Dedifferentiated amniotic fluid mesenchymal stem cell (primary cell): Measurements from ENCODE around the gene ACTG2.
A peak's percentile ranks its signal among the peaks of the same experiment; 100 is the strongest.
"Not testable (repeated sequence)": the region's sequence is repeated elsewhere in the genome, so short reads cannot be mapped to it uniquely, and the experiment has no call there.

Source experiments
- DNase-seq: peaks from one replicate; pipeline ENCODE4 v3.0.0-alpha.2; 2016; ENCODE audit errors: extremely low spot score

The ACTG2 gene

DNA sequence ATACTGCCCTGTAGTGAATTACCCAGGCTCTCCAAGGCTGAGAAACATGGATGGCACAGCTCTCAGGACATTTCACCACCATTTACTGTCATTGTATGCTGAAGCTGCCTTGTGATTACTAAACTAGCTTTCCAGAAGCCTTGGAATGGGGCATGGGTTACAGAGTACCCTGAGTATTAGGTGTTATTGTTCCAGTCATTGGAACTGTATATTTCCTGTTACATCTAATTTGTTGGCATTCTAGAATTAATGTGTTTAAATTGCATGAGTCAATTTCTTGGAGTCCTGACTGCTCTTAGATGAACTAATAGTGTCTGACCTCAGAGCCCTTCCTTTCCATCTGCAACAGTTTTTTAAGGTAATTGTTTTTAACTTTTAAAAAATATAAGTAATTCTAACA lies 42.8 kb downstream of the ACTG2 start:
- no peak for DNase-seq

DNA sequence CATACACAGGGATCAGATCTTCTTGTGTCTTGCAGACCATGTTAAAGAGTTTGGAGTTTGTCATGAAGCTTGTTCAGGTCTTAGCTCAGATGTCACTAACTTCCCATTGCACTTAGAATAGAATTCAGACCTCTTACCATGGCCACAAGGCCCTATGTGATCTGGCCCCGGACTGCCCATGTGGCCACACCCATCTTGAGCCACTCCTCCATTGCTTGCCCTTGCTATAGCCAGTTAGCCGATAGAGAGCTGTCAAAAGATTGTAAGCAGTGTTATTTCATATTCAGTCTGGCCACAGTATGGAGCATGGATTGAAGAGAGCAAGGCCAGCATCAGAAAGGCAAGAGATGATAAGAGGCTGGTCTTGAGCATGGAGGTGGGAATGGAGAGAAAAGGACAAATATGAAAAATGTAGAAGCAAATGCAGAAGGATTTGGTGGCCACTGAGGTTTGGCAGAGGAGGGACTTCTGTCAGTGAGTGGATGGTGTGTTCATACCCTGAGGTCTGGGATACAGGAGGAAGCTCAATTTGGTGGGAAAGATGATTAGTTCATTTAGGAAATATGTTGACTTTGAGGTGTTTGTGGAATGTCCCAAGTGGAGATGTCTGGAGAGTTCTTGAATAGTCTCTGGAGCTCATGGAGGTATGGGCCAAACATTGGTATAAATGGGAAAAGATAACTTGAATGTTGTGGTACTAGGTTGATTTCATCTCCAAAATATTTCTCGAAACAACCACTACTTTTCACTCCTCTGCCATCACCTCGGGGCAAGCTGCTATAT lies 44.5 kb downstream of the ACTG2 start:
- DNase-seq: no peak

DNA sequence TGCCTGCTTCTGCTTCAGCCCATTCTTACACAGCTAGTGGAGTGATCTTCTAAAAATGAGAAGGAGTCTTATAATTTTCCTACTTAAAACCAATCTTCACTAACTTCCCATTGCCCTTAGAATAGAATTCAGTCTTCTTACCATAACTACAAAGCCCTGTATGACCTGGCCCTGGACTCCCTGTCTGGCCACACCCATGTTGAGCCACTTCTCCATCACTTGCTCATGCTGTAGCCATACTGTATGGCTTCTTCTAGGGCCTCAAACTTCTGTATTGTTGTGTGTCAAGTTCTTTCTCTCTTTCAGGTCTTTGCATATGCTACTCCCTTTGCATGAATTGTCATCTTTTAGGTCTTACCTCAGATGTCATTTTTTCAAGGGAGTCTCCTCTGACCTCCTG lies 45.1 kb downstream of the ACTG2 start:
- no peak for DNase-seq

DNA sequence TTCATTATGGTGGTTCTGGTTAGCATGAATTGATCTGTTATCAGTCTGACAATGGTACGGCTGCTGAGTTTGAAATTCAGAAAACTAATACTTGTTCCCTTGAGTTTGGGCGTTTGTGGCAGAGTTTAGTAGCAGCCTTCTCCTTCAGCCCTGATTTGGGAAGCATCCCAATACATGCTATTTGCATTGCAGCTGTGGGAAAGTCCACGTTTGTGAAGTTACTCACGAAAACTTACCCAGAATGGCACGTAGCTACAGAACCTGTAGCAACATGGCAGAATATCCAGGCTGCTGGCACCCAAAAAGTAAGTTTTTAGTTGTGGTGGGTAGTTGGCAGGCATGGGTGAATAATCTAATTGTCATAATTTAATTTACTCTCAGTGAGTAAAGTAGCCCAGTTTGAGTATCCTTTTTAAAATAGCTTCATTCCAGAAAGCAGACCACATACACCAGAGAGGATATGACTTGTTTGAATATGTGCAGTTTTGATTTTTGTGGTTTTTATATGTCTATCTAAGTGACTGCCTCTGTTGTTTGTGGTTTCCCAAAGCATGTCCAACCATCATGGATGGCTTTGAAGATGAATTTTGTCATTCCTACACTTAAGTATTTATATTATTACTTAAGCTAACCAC lies 46.0 kb downstream of the ACTG2 start:
- peak; percentile 38 for DNase-seq

DNA sequence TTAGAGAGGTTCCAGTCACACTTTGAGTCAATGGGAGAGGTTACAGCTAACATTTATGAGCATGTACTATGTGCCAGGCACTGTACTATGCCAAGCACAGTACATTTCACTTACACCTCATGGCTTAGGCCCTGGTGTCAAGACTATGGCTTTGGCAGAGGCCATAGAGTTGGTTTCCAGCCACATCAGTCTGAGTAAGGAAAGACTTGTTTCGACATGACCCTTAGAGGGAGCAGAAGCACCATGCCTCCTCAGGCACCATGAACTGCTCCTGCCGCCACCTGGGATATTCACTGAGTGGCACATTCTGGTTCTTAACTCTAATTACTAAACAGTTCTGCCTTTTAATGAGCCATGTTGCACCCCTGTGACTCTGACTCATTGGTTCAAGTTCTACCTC lies 46.6 kb downstream of the ACTG2 start:
- no peak for DNase-seq

DNA sequence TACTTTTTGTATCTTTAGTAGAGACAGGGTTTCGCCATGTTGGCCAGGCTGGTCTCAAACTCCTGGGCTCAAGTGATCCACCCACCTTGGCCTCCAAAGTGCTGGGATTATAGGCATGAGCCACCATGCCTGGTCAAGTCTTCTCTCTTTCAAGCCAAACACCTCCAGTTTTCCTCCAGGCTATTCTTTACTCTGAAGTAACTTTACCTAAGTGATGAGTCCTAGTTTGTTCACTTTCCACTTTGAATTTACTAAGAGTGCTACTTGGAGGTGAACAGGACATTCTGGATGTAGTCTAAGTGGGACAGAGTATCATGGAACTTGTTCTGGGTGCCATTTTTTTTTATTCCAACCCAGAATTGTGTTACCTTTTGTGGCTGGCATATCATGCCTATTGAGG lies 47.3 kb downstream of the ACTG2 start:
- DNase-seq: not testable (repeated sequence)

DNA sequence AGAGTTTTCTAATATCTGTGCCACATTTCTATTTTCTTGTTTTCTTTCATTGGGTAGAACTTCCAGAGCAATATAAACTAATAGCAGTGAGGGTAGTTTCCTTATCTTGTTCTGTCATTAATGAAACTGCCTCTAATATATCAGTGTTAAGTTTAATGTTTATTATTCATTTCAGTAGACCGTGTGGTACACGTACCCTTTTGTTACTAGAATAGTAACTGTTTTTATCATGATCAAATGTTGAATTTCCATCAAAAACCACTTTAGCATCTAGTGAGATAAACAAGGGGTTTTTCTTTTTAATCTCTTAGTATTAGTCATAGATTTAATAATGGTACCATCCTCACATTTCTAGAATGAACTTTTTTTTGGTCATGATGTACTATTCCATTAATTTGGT lies 49.9 kb downstream of the ACTG2 start:
- DNase-seq: no peak

DNA sequence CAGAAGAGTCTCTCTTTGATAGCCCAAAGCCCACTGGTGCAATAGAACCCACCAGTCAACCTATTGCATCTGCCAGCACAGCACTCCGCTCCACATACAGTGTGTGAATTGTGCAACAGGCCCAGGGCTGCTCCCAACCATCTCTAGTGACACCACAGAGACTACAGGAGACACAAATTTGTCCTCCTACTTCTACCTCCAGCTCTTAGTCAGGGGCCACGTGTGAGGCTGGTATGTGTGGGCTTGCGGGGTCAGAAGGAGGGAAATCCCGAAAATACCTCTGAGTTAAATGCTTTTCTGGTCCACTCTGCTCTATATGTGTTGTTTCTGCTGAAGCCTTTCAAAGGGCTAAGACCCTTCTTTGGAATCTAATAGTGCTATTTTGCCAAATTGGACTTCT lies 51.9 kb downstream of the ACTG2 start:
- no peak for DNase-seq

DNA sequence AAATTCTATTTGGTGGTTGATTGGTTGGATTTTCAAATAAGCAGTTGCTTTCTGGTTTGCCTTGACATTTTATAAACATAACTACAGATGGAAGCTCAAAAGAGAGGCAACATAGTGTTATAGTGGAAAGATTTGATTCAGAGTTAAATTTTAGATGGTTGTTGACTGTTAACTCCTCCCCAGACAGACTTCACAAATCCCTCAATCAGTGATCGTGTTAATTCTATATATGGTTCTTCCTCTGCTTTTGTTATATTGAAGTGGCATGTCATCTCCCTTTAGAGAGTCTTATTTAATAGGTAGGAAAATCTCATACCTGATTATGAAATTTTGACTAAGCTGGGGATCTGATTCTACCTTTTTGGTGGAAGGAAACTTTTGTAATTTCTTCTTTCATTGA lies 53.4 kb downstream of the ACTG2 start:
- no peak for DNase-seq

DNA sequence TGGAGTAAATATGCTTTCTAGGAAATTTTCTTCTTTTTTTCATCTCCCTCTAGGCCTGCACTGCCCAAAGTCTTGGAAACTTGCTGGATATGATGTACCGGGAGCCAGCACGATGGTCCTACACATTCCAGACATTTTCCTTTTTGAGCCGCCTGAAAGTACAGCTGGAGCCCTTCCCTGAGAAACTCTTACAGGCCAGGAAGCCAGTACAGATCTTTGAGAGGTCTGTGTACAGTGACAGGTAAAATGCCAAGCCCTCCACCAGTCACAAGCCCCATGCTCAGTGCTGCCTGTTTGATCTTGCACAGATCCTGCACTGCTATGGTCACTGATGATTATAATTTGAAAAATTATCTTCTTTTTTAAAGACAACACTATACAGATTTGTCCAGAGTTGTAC lies 53.9 kb downstream of the ACTG2 start:
- DNase-seq: no peak

DNA sequence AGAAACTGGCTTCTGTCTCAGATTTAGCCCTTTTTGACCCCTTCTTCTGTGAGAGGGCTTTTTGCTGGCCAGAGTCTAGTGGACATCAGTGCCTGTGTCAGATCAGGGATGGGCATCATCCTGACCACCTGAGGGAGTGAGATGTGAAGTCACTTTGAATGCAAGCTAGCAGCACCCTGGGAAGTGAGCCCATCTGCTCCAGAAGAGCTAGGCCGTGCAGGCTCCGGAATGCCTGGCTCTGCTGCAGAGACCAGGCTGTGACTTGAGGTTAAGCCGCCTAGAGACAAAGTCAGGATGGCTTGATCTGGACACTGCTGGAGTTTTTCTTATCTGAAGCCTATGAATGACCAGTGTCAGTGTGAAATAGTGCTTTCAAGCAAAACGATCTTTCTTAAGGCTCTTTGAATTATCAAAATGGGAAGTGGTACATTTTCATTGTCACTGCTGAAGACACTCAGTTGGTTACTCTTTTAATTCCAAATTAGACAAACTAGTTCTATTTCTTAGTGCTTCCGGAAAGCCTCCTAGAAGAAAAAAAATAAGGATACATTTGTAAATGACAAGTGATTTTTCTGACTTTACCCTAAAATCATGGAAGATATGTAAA lies 54.7 kb downstream of the ACTG2 start:
- no peak for DNase-seq

DNA sequence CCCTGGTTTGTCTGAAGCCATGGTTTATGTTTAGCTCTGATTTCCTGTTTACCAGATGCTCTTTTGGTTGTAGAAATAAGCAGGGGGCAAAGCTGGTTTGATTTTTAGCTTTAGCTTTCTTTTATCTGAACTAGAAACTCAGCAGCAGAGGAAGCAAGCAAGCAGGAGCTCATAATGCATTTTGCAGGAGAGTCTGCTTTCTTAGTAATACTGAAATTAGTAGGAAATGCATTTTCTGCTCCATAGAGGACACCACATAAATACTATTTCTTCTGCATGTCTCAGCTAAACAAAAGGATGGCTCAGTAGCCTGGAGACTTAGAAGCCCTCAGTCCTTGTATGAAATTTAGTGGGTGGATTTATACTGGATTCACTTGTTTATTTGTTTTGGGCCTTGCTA lies 57.0 kb downstream of the ACTG2 start:
- no peak for DNase-seq

DNA sequence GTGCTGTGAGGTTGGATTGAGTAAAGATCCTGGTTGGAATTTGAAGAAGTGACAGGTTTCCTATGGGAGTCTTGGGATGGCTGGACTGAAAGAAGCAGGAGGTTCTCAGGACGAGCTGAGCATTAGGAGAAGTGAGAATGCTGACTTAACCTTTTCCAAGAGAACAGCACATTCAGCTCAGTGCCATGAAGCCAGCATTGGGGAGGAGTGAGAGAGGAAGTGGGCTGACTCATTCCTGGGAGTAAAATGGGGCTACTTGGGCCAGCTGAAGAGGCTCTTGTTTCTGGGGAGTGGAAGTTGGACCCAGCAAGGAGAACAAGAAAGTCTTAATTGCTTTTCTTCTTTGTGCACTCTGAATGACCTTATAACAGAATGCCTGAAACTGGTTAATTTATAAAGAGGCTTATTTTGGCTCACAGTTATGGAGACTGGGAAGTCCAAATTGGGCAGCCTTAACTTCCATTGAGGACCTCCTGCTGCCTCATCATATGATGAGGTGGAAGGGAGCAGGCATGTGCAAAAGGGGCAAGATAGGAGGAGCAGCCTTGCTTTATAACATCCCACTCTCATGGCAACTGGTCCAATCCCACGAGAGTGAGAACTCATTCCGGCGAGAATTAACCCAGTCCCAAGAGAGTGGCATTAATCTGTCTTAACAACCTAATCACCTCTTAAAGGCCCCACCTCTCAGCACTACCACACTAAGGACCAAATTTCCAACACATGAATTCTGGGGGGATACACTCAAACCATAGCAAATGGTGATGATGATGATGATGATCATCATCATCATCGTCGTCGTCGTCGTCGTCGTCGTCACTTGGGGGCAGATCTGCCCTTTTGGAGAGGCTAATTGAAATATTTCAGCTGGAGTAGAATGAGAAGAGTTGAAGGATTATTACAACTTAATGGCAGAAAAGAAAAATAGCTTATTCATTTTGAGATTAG lies 60.0 kb downstream of the ACTG2 start:
- DNase-seq: no peak

DNA sequence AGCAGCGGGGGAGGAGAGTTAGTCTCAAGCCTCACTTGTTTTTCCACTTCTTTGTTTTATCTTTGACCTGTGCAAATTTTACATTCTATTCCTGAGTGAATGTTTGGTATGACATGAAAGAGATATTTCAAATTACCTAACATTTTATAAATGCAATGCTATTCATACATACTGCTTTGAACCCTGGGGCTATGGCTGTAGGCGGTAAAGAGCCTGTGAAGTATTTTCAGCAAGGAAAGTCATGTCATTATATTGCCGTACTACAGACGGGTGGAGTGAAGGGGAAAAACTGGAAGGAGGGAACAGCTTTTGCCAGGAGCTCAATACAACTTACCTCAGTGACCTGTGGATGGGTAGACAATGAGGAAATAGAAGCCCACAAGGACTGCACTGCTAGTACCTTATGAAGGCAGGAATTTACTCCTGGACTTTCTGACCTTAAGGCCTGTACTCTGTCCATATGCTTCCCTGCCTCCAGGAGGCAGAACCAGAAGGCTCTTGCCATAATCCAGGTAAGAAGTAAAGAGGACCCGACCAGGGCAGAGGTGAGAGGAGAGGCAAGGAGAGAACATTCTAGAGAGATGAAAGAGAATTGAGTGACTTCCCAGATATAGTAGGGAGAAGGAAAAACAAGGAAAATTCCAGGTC lies 63.5 kb downstream of the ACTG2 start:
- no peak for DNase-seq

DNA sequence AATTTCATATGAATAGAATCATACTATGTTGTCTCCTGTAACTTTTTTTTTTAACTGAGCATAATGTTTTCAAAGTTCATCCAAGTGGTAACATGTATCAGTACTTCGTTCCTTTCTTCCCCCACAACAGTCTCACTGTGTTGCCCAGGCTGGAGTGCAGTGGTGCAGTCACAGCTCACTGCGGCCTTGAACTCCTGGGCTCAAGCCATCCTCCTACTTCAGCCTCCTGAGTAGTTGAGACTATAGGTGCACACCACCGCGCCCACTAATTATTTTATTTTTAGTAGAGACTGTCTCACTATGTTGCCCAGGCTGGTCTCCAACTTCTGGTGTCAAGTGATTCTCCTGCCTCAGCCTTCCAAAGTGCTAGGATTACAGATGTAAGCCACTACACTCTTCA lies 68.5 kb downstream of the ACTG2 start:
- no peak for DNase-seq

DNA sequence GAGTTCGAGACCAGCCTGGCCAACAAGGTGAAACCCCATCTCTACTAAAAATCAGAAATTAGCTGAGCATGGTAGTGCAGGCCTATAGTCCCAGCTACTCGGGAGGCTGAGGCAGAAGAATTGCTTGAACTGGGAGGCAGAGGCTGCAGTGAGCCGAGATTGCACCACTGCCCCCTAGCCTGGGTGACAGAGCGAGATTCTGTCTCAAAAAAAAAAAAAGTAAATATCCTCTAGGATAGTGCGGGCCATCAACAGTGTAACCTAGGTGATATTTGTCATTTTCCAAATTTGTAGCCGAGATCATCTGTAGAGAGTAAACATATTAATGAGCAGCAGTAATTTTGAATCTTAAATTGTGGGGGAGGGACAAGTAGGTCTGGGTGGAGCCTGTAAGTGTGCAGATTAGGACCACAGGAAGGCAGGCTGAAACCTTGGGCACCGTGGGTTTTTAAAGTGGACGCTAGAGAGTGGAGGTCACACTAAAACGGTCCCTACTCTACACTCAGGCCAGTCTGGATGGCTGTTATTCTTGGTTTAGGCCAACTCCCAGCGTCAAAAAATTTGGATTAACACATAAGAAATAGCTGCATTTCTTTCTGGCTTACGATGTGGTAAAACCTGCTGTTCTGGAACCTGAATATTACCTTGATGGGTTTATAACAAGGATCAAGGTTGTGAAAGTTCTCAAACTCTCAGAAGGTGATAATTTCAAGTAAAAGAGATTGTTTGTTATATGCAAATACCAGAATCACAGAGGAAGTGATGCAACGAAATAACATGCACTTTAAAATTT lies 69.2 kb downstream of the ACTG2 start:
- no peak for DNase-seq

DNA sequence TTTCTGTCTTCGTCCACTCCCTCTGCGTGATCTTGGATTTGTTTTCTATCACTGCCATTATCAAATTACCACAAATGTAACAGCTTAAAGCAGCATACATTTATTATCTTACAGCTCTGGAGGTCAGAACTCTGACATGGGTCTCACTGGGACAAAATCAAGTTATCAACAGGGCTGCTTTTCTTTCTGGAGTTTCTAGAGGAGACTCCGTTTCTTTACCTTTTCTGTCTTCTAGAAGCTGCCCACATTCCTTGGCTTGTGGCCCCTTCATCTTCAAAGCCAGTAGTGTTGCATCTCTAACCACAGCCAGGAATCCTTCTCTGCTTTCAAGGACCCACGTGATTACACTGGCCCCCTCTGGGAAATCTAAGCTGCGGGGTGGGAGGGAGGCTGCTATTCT lies 70.0 kb downstream of the ACTG2 start:
- DNase-seq: no peak

DNA sequence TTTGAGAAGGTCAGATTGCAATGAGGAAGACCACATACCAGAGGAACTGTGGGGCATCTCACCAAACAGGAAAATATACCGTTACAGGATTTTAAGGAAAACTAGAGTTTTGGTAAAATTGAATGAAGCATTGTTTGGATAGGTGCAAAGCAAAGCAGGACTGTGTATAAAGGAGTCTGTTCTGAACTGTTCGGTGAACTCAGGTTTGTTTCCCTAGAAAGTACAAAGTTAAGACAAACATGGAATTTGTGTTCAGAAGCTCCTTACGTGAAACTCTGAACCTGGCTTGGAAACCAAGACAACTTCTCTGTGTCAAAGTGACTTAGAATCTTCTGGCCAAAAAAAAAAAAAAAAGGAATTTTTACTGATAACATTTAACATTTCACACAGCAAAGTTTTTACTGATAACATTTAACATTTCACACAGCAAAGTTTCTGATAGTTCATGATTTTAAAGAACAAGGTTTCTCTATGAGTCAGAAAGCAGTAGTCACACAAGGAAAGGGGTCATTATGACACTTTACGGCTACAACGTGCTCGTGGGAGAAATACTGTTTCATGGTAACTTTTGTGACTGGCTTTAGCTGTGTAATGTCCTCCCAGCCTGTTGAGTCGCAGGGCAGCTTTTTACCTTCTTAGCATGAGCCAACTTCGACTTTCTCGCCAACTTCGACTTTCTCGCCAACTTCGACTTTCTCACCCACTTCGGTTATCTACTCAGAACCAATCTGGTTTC lies 70.7 kb downstream of the ACTG2 start:
- no peak for DNase-seq

DNA sequence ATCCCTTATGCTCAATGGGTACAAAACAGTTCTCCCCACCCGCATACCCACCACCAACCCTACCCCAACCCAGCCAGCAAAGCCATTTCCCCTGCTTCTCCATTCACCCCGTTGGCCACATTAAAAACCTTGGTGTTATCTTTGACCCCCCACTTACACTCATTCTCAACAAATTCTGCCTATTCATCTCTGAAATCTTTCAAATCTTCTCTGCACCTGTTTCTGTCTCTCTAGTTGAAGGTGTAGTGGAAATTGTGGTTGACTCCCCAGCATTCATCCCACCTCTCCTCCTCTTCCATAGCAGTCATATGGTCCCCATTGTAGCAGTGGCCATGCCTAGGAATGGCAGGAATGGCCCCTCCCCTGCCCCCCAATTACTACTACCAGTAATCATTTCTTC lies 71.4 kb downstream of the ACTG2 start:
- DNase-seq: no peak

DNA sequence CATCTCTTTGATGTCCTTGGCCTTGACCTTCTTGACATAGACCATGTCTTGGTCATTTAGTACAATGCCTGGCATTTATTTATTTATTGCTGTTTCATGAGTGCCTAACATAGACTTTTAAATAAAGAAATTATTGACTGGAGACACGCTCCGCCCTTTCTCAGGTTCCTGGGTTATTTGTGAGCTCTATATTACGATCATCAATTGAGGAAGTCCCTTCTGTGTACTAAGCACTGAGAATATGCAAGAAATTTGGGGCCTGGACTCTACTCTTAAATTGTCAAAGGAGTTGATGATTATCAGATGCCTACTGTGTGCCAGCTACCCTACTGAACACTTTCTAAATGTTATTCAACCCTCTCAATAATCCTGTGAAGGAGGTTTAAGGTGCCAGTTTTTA lies 72.2 kb downstream of the ACTG2 start:
- DNase-seq: no peak
